GM18511 (cell line): Measurements from ENCODE around the gene MS4A3.
"Not testable (repeated sequence)": the region's sequence is repeated elsewhere in the genome, so short reads cannot be mapped to it uniquely, and the experiment has no call there.

Experiments
- ATAC-seq: cut with Tn5 transposase; IDR thresholded peaks from one replicate; pipeline ENCODE4 v1.9.1; 2021; ENCODE audit warnings: mild to moderate bottlenecking, moderate library complexity; ENCODE audit not compliant: unreplicated experiment

Gene MS4A3

GRCh38 chr11:60056349-60056969 is at the start of gene MS4A3:
MS4A3 (plus strand) TSS chr11:60056665; CDS start chr11:60061161, 4,496 bp downstream.
- no peak for ATAC-seq

GRCh38 chr11:60016881-60017280 is 39.6 kb upstream of the MS4A3 start, which contains the start of gene OOSP4B:
OOSP4B (plus strand) TSS chr11:60017181.
- ATAC-seq: no peak

GRCh38 chr11:60018058-60018457 is 38.4 kb upstream of the MS4A3 start:
- no peak for ATAC-seq

- ATAC-seq: not testable (repeated sequence)
Observed at GRCh38 chr11:60020376-60020775, 36.1 kb upstream of the MS4A3 start.

- no peak for ATAC-seq
Observed at GRCh38 chr11:60029015-60029632, 27.3 kb upstream of the MS4A3 start.

GRCh38 chr11:60040109-60040508 is 16.4 kb upstream of the MS4A3 start, which contains the start of gene OOSP2:
OOSP2 (plus strand) TSS chr11:60040409; CDS start chr11:60040460, 51 bp downstream.
- no peak for ATAC-seq

GRCh38 chr11:60050422-60050821 is 6.0 kb upstream of the MS4A3 start:
- ATAC-seq: not testable (repeated sequence)

- not testable (repeated sequence) for ATAC-seq
Observed at GRCh38 chr11:60050839-60051238, 5.6 kb upstream of the MS4A3 start.

- no peak for ATAC-seq
Observed at GRCh38 chr11:60059052-60059451, 2.6 kb downstream of the MS4A3 start.

GRCh38 chr11:60059521-60060240 is 3.2 kb downstream of the MS4A3 start:
- no peak for ATAC-seq

- no peak for ATAC-seq
Observed at GRCh38 chr11:60064111-60064510, 7.6 kb downstream of the MS4A3 start.

GRCh38 chr11:60065801-60066200 is 9.3 kb downstream of the MS4A3 start:
- ATAC-seq: no peak

GRCh38 chr11:60069450-60069849 is 13.0 kb downstream of the MS4A3 start:
- ATAC-seq: no peak

GRCh38 chr11:60071644-60072043 is 15.2 kb downstream of the MS4A3 start:
- ATAC-seq: not testable (repeated sequence)

GRCh38 chr11:60077216-60077817 is 20.9 kb downstream of the MS4A3 start:
- ATAC-seq: no peak

- no peak for ATAC-seq
Observed at GRCh38 chr11:60077981-60078380, 21.5 kb downstream of the MS4A3 start.

- ATAC-seq: no peak
Observed at GRCh38 chr11:60078745-60079144, 22.3 kb downstream of the MS4A3 start.

GRCh38 chr11:60080535-60080934 is 24.1 kb downstream of the MS4A3 start:
- ATAC-seq: no peak

- ATAC-seq: no peak
Observed at GRCh38 chr11:60084631-60085273, 28.3 kb downstream of the MS4A3 start.

GRCh38 chr11:60085909-60086308 is 29.4 kb downstream of the MS4A3 start:
- ATAC-seq: no peak

GRCh38 chr11:60087239-60087638 is 30.8 kb downstream of the MS4A3 start:
- no peak for ATAC-seq
